Right lobe of liver (tissue), 6 donors: ENCODE measurements around the gene PDX1. TPM values are rescaled to one million over a fixed set of nuclear protein-coding genes. Genes with fewer than 3 reads are reported as not detected.

Experiments
- ATAC-seq, 4 donors: fragments of 200-7000 bp; cut with Tn5 transposase; one replicate each; pipeline ENCODE4 v1.9.1; 2020; ENCODE audit warnings: mild to moderate bottlenecking in 4 of 4, moderate library complexity in 4 of 4
- DNase-seq, 3 donors: peaks; one replicate each; pipeline ENCODE4 v3.0.0-alpha.2; 2020
- H3K27ac ChIP-seq, 3 donors: fragments of 200-600 bp; one replicate each; pipeline ENCODE4 v1.8.0; 2022
- H3K27me3 ChIP-seq, 2 donors: fragments of 200-600 bp; one replicate each; pipeline ENCODE4 v1.8.0; 2022
- H3K36me3 ChIP-seq, 4 donors: fragments of 200-600 bp; sonication (generic) in 1 of 4; one replicate each; pipeline versions ENCODE4 v1.5.1 to v1.8.0; 2017 to 2022; ENCODE audit warnings: control low read depth in 1 of 4
- H3K4me1 ChIP-seq, 4 donors: fragments of 200-600 bp; sonication (generic) in 1 of 4; one replicate each; pipeline versions ENCODE4 v1.5.1 to v1.8.0; 2017 to 2022; ENCODE audit warnings: control low read depth in 1 of 4
- H3K4me3 ChIP-seq, 3 donors: fragments of 200-600 bp; one replicate each; pipeline ENCODE4 v1.8.0; 2022
- H3K9me3 ChIP-seq, 4 donors: fragments of 200-600 bp; sonication (generic) in 1 of 4; one replicate each; pipeline versions ENCODE4 v1.5.1 to v1.8.0; 2017 to 2022; ENCODE audit warnings: control low read depth in 1 of 4
- POLR2A ChIP-seq: fragments of 450-650 bp; IDR thresholded peaks from one replicate; pipeline ENCODE4 v1.6.1; 2017; ENCODE audit warnings: antibody characterized with exemption, mild to moderate bottlenecking
- WGBS: methylation state at CpG from one replicate; pipeline ENCODE4 v1.1.6; 2018; ENCODE audit warnings: low coverage, low lambda C conversion rate; ENCODE audit not compliant: insufficient coverage; ENCODE audit errors: missing lambda C conversion rate; 5-methylcytosine and 5-hydroxymethylcytosine counted together
- intact Hi-C, 2 donors: fragments of 100-400 bp; cut with DNase I; formaldehyde crosslinking; loops; one replicate each; pipeline versions ENCODE4 v1.11.2 to v1.14.1; 2022
- total RNA-seq, 6 experiments: library from RNA; depleted of rRNA in 2 of 6; stranded (reverse); fragments of >200 nt in 2 of 6; fragmentation: NEBNext Ultra II Directional in 3 of 6; extraction: Animal tissue kit (Norgen Biotek cat#: 25700) in 3 of 6; gene quantifications; one replicate each; pipeline versions ENCODE4 v1.1.0 to v1.2.4, GENCODE V29; 2016 to 2023
- TF ChIP-seq, protein P1 (sequence below), 4 donors: fragments of 200-600 bp in 3 of 4; fragments of 450-650 bp in 1 of 4; IDR thresholded peaks; one replicate each; pipeline versions ENCODE4 v1.5.1 to v1.8.0; 2016 to 2022; ENCODE audit warnings: antibody characterized with exemption in 4 of 4, mild to moderate bottlenecking in 2 of 4
- donor health status: DM: no; HTN: yes; CAD: no.
- donor health status: DM: no; HTN: no; CAD: no.
- donor health status: DM: no; HTN: no; CAD: no.
- donor health status: DM: no; HTN: yes; CAD: no.
- donor health status: DM: no; HTN: yes; CAD: no.

PDX1 gene
- total RNA-seq, 6 experiments from 2014 or later = 0.06 to 0.66 (median 0.21) TPM; not detected in 2

DNA sequence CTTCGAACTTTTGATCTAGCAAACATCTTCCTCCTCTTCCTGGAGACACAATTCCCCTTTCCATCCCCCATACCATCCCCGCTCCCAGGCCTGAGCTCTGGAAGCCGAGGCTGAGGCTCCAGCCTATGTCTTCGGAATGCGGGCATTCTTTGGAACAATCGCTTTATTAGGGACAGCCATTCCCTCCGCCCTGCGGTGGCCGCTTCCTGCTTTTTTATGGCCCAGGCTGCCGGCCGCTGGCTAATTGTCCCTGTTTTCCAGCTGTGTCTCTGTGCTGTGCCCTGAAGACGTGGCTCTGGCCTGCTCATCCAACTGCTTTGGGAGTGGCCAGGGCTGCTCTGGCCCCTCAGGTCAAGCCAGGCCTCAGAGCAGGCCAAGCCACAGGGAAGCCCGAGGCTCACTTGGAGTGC, 51.4 kb downstream of the PDX1 start:
- no peaks in the 10 kb centered on the region for H3K9me3 ChIP-seq
- ATAC-seq (no peak), DNase-seq (no peak)
- 56% methylated on average over 11 of the region's 13 CpGs for WGBS
- TF ChIP-seq, protein P1, sequence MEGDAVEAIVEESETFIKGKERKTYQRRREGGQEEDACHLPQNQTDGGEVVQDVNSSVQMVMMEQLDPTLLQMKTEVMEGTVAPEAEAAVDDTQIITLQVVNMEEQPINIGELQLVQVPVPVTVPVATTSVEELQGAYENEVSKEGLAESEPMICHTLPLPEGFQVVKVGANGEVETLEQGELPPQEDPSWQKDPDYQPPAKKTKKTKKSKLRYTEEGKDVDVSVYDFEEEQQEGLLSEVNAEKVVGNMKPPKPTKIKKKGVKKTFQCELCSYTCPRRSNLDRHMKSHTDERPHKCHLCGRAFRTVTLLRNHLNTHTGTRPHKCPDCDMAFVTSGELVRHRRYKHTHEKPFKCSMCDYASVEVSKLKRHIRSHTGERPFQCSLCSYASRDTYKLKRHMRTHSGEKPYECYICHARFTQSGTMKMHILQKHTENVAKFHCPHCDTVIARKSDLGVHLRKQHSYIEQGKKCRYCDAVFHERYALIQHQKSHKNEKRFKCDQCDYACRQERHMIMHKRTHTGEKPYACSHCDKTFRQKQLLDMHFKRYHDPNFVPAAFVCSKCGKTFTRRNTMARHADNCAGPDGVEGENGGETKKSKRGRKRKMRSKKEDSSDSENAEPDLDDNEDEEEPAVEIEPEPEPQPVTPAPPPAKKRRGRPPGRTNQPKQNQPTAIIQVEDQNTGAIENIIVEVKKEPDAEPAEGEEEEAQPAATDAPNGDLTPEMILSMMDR (IDR thresholded peaks at IDR 0.05) = no peak
- no peak for TF ChIP-seq POLR2A
- peaks cover 13 to 26% of the 10 kb centered on the region in 2 donors for H3K27me3 ChIP-seq
- intact Hi-C loops = no loop called here
- H3K27ac ChIP-seq = no peak overlapping the region
- H3K36me3 ChIP-seq = no peaks in the 10 kb centered on the region
- peaks cover 0 to 15% (median 0%) of the 10 kb centered on the region in 4 donors for H3K4me1 ChIP-seq
- no peak overlapping the region for H3K4me3 ChIP-seq

DNA sequence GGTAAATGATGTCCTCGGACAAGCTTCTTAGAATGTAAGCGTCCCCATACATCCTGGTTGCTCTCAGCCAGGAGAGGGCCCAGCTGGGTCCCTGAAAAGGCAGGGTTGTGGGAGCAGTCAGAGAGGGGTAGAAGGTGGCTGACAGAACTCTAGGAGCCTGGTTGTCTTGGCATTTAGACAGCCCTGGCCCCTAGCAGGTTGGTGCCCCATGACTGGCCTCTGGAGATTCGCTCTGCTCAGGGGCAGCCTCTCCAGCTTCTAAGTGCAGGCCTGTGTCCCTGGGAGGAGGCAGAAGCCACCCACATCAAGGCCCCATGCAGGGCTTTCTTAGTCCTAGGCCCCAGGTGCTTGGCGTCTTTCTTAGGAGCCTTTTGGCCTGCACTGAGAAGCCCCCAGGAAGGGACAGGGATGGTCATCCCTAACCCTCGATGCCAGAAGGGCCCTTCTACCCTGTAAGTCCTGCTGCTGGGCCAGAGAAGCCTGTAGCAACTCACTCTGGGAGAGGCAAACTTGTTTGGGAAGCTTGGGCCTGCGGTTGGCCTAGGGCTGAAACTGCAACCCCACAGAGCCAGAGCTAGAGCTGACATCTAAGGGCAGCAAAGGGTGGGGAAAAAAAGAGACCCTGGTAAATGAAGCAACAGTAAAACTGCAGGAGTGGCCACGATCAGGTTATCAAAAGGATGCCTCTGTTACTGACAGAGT, 52.1 kb downstream of the PDX1 start:
- TF ChIP-seq, protein P1 (IDR thresholded peaks at IDR 0.05) = no peak
- no peak for TF ChIP-seq POLR2A
- ATAC-seq (no peak), DNase-seq (no peak)
- Histone ChIP-seq H3K27me3 (peaks cover 13 to 32% of the 10 kb centered on the region in 2 donors), H3K9me3 (no peaks in the 10 kb centered on the region), H3K36me3 (no peaks in the 10 kb centered on the region), H3K4me1 (peaks cover 0 to 15% (median 0%) of the 10 kb centered on the region in 4 donors), H3K4me3 (no peak overlapping the region), H3K27ac (no peak overlapping the region)
- WGBS = 53% methylated on average over 3 of the region's 7 CpGs
- intact Hi-C loops = no loop called here

- peaks cover 16 to 36% of the 10 kb centered on the region in 2 donors for H3K27me3 ChIP-seq
- H3K4me1 ChIP-seq = peaks cover 0 to 15% (median 0%) of the 10 kb centered on the region in 4 donors
- H3K36me3 ChIP-seq = no peaks in the 10 kb centered on the region
- H3K27ac ChIP-seq = no peak overlapping the region
- H3K9me3 ChIP-seq = no peaks in the 10 kb centered on the region
- no peak for TF ChIP-seq POLR2A
- TF ChIP-seq, protein P1 (IDR thresholded peaks at IDR 0.05) = no peak
- 75% methylated on average over 1 of the region's 2 CpGs for WGBS
- intact Hi-C loops = no loop called here
- no peak overlapping the region for H3K4me3 ChIP-seq
- no peak for DNase-seq
- ATAC-seq = no peak
Observed at GRCh38 chr13:27972478-27972820, 52.6 kb downstream of the PDX1 start.

GRCh38 chr13:27973291-27973690, 53.5 kb downstream of the PDX1 start:
- H3K4me3 ChIP-seq = no peak overlapping the region
- TF ChIP-seq, protein P1 (IDR thresholded peaks at IDR 0.05) = no peak
- TF ChIP-seq POLR2A = no peak
- H3K4me1 ChIP-seq = peaks cover 0 to 15% (median 0%) of the 10 kb centered on the region in 4 donors
- H3K9me3 ChIP-seq = no peaks in the 10 kb centered on the region
- H3K27ac ChIP-seq = no peak overlapping the region
- DNase-seq (no peak), ATAC-seq (no peak)
- no peaks in the 10 kb centered on the region for H3K36me3 ChIP-seq
- peaks cover 13 to 36% of the 10 kb centered on the region in 2 donors for H3K27me3 ChIP-seq
- intact Hi-C loops = no loop called here
- WGBS = 20% methylated on average over 4 of the region's 5 CpGs
